Vagina (tissue), 2 donors: ENCODE measurements around the gene CAMKK1. TPM values are rescaled to one million over a fixed set of nuclear protein-coding genes. Genes with fewer than 3 reads are reported as not detected.

ENCODE experiments used
- DNase-seq, 2 donors: peaks; one replicate each; pipeline ENCODE4 v3.0.0-alpha.2; 2017; ENCODE audit errors: extremely low spot score in 2 of 2
- H3K27ac ChIP-seq: fragments of 200-600 bp; sonication (generic); one replicate; pipeline ENCODE4 v1.5.1; 2019
- H3K27me3 ChIP-seq: fragments of 200-600 bp; sonication (generic); one replicate; pipeline ENCODE4 v1.5.1; 2019
- H3K36me3 ChIP-seq, 2 donors: fragments of 200-600 bp; sonication (generic); one replicate each; pipeline ENCODE4 v1.5.1; 2017 to 2019
- H3K4me1 ChIP-seq: fragments of 200-600 bp; sonication (generic); one replicate; pipeline ENCODE4 v1.5.1; 2019
- H3K4me3 ChIP-seq, 2 donors: fragments of 200-600 bp; sonication (generic); 1 replicate in 1 of 2; 2 replicates in 1 of 2; pipeline ENCODE4 v1.5.1; 2016 to 2019
- H3K9me3 ChIP-seq: fragments of 200-600 bp; sonication (generic); one replicate; pipeline ENCODE4 v1.5.1; 2019
- POLR2A ChIP-seq, 2 donors: fragments of 450-650 bp; IDR thresholded peaks; one replicate each; pipeline ENCODE4 v1.6.1; 2017; ENCODE audit warnings: antibody characterized with exemption in 2 of 2, mild to moderate bottlenecking in 2 of 2, moderate library complexity in 2 of 2
- POLR2AphosphoS5 ChIP-seq, 2 donors: sonication (generic); formaldehyde crosslinking; IDR thresholded peaks; one replicate each; pipeline ENCODE4 v1.9.0; 2017; ENCODE audit warnings: antibody characterized with exemption in 2 of 2, mild to moderate bottlenecking in 2 of 2, low read depth in 1 of 2; ENCODE audit not compliant: insufficient read depth in 1 of 2
- intact Hi-C: fragments of 100-400 bp; cut with DNase I; formaldehyde crosslinking; loops from one replicate; pipeline ENCODE4 v1.15.1; 2023
- total RNA-seq: library from RNA; depleted of rRNA; stranded (reverse); fragments of >200 nt; gene quantifications from one replicate; pipeline ENCODE4 v1.2.3, GENCODE V29; 2016
- TF ChIP-seq, protein P1 (sequence below), 3 experiments: fragments of 450-650 bp in 2 of 3; fragments of 200-600 bp in 1 of 3; sonication (generic) in 1 of 3; IDR thresholded peaks; one replicate each; pipeline ENCODE4 v1.5.1; 2017 to 2019; ENCODE audit warnings: antibody characterized with exemption in 3 of 3, mild to moderate bottlenecking in 2 of 3, moderate library complexity in 2 of 3

The CAMKK1 gene
- total RNA-seq, 1 donor from 2014 or later, result 12.0 TPM

- Histone ChIP-seq H3K9me3 (no peaks in the 10 kb centered on the region), H3K36me3 (no peaks in the 10 kb centered on the region), H3K4me3 (peak overlapping the region; percentile 80 to 94), H3K27ac (peak overlapping the region; percentile 96), H3K4me1 (peaks cover 87% of the 10 kb centered on the region), H3K27me3 (no peaks in the 10 kb centered on the region)
- no peak for DNase-seq
- peak; percentile 73 to 74 for TF ChIP-seq POLR2AphosphoS5 (IDR thresholded peaks at IDR 0.05; ENCODE audit: insufficient read depth in 1 of 2, low read depth in 1 of 2)
- no peak for TF ChIP-seq POLR2A (IDR thresholded peaks at IDR 0.05)
- TF ChIP-seq, protein P1, sequence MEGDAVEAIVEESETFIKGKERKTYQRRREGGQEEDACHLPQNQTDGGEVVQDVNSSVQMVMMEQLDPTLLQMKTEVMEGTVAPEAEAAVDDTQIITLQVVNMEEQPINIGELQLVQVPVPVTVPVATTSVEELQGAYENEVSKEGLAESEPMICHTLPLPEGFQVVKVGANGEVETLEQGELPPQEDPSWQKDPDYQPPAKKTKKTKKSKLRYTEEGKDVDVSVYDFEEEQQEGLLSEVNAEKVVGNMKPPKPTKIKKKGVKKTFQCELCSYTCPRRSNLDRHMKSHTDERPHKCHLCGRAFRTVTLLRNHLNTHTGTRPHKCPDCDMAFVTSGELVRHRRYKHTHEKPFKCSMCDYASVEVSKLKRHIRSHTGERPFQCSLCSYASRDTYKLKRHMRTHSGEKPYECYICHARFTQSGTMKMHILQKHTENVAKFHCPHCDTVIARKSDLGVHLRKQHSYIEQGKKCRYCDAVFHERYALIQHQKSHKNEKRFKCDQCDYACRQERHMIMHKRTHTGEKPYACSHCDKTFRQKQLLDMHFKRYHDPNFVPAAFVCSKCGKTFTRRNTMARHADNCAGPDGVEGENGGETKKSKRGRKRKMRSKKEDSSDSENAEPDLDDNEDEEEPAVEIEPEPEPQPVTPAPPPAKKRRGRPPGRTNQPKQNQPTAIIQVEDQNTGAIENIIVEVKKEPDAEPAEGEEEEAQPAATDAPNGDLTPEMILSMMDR (IDR thresholded peaks at IDR 0.05), result no peak
- intact Hi-C loops, result no loop called here
These were observed 506 bp downstream of the CAMKK1 start for GRCh38 chr17:3892095-3892998.

- TF ChIP-seq POLR2A (IDR thresholded peaks at IDR 0.05) (no peak), POLR2AphosphoS5 (IDR thresholded peaks at IDR 0.05; ENCODE audit: insufficient read depth in 1 of 2, low read depth in 1 of 2) (no peak)
- TF ChIP-seq, protein P1 (IDR thresholded peaks at IDR 0.05), result no peak
- DNase-seq, result no peak
- Histone ChIP-seq H3K27ac (peak overlapping the region; percentile 96), H3K4me1 (peaks cover 93% of the 10 kb centered on the region), H3K4me3 (peak overlapping the region; percentile 80 to 94), H3K27me3 (no peaks in the 10 kb centered on the region), H3K36me3 (no peaks in the 10 kb centered on the region), H3K9me3 (no peaks in the 10 kb centered on the region)
- intact Hi-C loops, result no loop called here
These were observed 1.2 kb downstream of the CAMKK1 start for GRCh38 chr17:3891626-3892094.

- Histone ChIP-seq H3K9me3 (no peaks in the 10 kb centered on the region), H3K27me3 (no peaks in the 10 kb centered on the region), H3K4me1 (peaks cover 93% of the 10 kb centered on the region), H3K27ac (peak overlapping the region; percentile 96), H3K4me3 (no peak overlapping the region), H3K36me3 (no peaks in the 10 kb centered on the region)
- intact Hi-C loops, result no loop called here
- DNase-seq, result no peak
- TF ChIP-seq POLR2AphosphoS5 (IDR thresholded peaks at IDR 0.05; ENCODE audit: insufficient read depth in 1 of 2, low read depth in 1 of 2) (no peak), POLR2A (IDR thresholded peaks at IDR 0.05) (no peak)
- TF ChIP-seq, protein P1 (IDR thresholded peaks at IDR 0.05), result no peak
These were observed 2.0 kb downstream of the CAMKK1 start for GRCh38 chr17:3890878-3891219.

- no peak for DNase-seq
- intact Hi-C loops, result no loop called here
- peaks cover 93% of the 10 kb centered on the region for H3K4me1 ChIP-seq
- TF ChIP-seq, protein P1 (IDR thresholded peaks at IDR 0.05), result no peak
- peak; percentile 18 to 82 for TF ChIP-seq POLR2AphosphoS5 (IDR thresholded peaks at IDR 0.05; ENCODE audit: insufficient read depth in 1 of 2, low read depth in 1 of 2)
- no peaks in the 10 kb centered on the region for H3K27me3 ChIP-seq
- H3K36me3 ChIP-seq, result no peaks in the 10 kb centered on the region
- H3K4me3 ChIP-seq, result peak overlapping the region in 1 of 2 donors; percentile 4
- peak overlapping the region; percentile 96 for H3K27ac ChIP-seq
- no peaks in the 10 kb centered on the region for H3K9me3 ChIP-seq
These were observed 2.6 kb downstream of the CAMKK1 start for GRCh38 chr17:3890082-3890877.
